AG04450 (cell line): Measurements from ENCODE around the gene RGS6. TPM values are rescaled to one million over a fixed set of nuclear protein-coding genes. Genes with fewer than 3 reads are reported as not detected.

Experiments used
- CTCF ChIA-PET: fragments of 300-600, 350-600 bp; formaldehyde crosslinking; extraction: SDS; loops from one replicate; lab custom pipeline; 2022; ENCODE audit warnings: antibody characterized with exemption, inconsistent platforms; lab: Charles Lee
- POLR2A ChIA-PET: fragments of 350-600 bp; formaldehyde crosslinking; extraction: SDS; loops from one replicate; lab custom pipeline; 2021; ENCODE audit warnings: antibody characterized with exemption, inconsistent platforms; lab: Yijun Ruan, JAX
- DNase-seq: peaks from one replicate; pipeline ENCODE4 v3.0.0-alpha.2; 2011; ENCODE audit warnings: low read depth, low spot score
- H3K27ac ChIP-seq: one replicate; pipeline ENCODE4 v1.5.1; 2012; ENCODE audit warnings: low read depth, low read length, control low read depth
- H3K27me3 ChIP-seq: one replicate; pipeline ENCODE4 v1.6.0; 2012; ENCODE audit warnings: low read length; ENCODE audit not compliant: control insufficient read depth, insufficient read depth
- H3K4me3 ChIP-seq: 2 replicates; pipeline ENCODE4 v1.5.1; 2011; ENCODE audit warnings: mild to moderate bottlenecking, low read depth, low read length, control low read depth
- H3K9me3 ChIP-seq: 2 replicates; pipeline ENCODE4 v1.5.1; 2012; ENCODE audit warnings: low read length; ENCODE audit not compliant: control insufficient read depth, insufficient read depth
- CTCF ChIP-seq: IDR thresholded peaks from 2 replicates; pipeline ENCODE4 v1.5.1; 2011; ENCODE audit warnings: low read depth, low read length, control low read depth, inconsistent platforms
- polyA plus RNA-seq: library from polyadenylated mRNA; depleted of rRNA; stranded (reverse); fragments of >200 nt; gene quantifications from 2 replicates; pipeline ENCODE4 v1.2.3, GENCODE V29; 2011

RGS6 gene
- polyA plus RNA-seq, 1 experiment = not detected

GRCh38 chr14:72527591-72527990, 595.4 kb downstream of the RGS6 start:
- POLR2A ChIA-PET = no interaction called here
- no peaks in the 10 kb centered on the region for H3K27me3 ChIP-seq
- TF ChIP-seq CTCF = no peak
- DNase-seq = no peak
- no peak overlapping the region for H3K4me3 ChIP-seq
- H3K27ac ChIP-seq = no peak overlapping the region
- no peaks in the 10 kb centered on the region for H3K9me3 ChIP-seq
- CTCF ChIA-PET = interaction anchor here (1.0 to 3.0 kb wide), 5 partner anchors 11 to 421 kb away, joined by 3 to 11 read pairs (median 4); no protein-coding TSS in a partner anchor

GRCh38 chr14:72528059-72528862, 596.0 kb downstream of the RGS6 start:
- Histone ChIP-seq H3K4me3 (no peak overlapping the region), H3K27ac (peak overlapping the region; percentile 53), H3K9me3 (peaks cover 4% of the 10 kb centered on the region; the same call in 1 of the 2 replicates), H3K27me3 (no peaks in the 10 kb centered on the region)
- ChIA-PET POLR2A (no interaction called here), CTCF (interaction anchor here (1.0 to 3.0 kb wide), 4 partner anchors 12 to 420 kb away, joined by 3 to 11 read pairs (median 6); no protein-coding TSS in a partner anchor)
- DNase-seq = no peak
- no peak for TF ChIP-seq CTCF

GRCh38 chr14:72528863-72529175, 596.6 kb downstream of the RGS6 start:
- H3K9me3 ChIP-seq = peaks cover 4% of the 10 kb centered on the region; the same call in 1 of the 2 replicates
- POLR2A ChIA-PET = no interaction called here
- H3K27me3 ChIP-seq = no peaks in the 10 kb centered on the region
- no peak overlapping the region for H3K4me3 ChIP-seq
- no peak for TF ChIP-seq CTCF
- CTCF ChIA-PET = interaction anchor here (3.0 kb wide), 1 partner anchor 420 kb away, joined by 11 read pairs; no protein-coding TSS in a partner anchor
- H3K27ac ChIP-seq = peak overlapping the region; percentile 53
- no peak for DNase-seq

- no peaks in the 10 kb centered on the region for H3K27me3 ChIP-seq
- no peak overlapping the region for H3K27ac ChIP-seq
- ChIA-PET POLR2A (no interaction called here), CTCF (no interaction called here)
- no peak overlapping the region for H3K4me3 ChIP-seq
- TF ChIP-seq CTCF = no peak
- peaks cover 7% of the 10 kb centered on the region; the same call in 1 of the 2 replicates for H3K9me3 ChIP-seq
- DNase-seq = no peak
Observed at GRCh38 chr14:72532686-72533454, 600.6 kb downstream of the RGS6 start.
